ENCODE results near the gene UBE4B. TPM values are rescaled to one million over a fixed set of nuclear protein-coding genes. Genes with fewer than 3 reads are reported as not detected.

Gene UBE4B
- total and polyA plus RNA-seq, 2 experiments from 2014 or later = 28.4 to 115 TPM

DNA sequence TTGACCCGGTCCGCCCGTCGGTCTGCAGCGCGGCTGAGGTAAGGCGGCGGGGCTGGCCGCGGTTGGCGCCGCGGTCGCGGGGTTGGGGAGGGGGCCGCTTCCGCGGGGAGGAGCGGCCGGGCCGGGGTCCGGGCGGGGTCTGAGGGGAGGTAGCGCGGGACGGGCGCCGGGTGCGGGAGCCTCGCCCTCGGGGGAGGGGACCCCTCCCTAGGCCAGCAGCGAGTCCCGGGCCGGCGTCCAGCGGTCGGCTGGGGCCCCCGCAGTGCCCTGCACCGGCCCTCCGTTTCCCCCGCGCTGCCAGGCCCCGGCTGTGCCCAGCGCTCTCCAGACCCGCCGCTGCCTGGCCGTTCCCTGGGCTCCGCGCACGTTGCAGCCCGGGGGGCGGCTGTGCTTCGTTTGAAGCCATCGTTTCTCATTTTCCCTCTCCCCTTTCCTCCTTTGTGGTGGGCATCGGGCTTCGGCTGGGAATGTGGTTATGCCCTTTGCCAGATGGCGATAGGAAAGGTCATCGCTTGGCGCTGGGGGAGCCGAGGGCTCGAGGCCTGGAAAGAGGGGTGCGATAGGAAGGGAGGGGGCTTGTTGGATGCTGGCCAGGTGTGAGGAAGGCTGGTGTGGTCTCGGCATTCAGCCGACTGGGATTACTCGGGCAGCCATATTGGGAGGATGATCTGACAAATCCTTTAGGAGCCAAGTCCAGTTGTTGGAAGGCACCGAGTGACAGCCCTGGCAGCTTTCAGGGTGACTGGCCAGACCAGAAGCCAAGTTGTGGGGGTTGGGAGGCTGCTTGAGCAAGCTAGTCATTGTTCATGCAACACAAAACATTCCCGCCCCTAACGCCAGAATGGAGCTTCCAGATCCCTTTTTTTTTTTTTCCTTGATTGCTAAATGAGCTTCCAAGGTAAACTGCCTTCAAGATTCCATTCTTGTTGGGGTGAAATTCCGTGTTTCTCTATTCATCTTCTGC lies 178.4 kb downstream of the UBE4B start:
- no peaks in the 10 kb centered on the region for H3K9me2 ChIP-seq (ENCODE audit: insufficient read depth)
- peak overlapping the region; percentile 96 for H3K27ac Mint-ChIP-seq
- TF ChIP-seq ZNF114 (CRISPR knock-in tag; IDR thresholded peaks at IDR 0.05) (no peak), ETS1 (IDR thresholded peaks at IDR 0.05) (no peak), ZNF331 (CRISPR knock-in tag; IDR thresholded peaks at IDR 0.05; ENCODE audit: low read depth) (no peak), CREB1 (CRISPR knock-in tag; IDR thresholded peaks at IDR 0.05; ENCODE audit: low read depth) (no peak)
- TF ChIP-seq, protein P1, sequence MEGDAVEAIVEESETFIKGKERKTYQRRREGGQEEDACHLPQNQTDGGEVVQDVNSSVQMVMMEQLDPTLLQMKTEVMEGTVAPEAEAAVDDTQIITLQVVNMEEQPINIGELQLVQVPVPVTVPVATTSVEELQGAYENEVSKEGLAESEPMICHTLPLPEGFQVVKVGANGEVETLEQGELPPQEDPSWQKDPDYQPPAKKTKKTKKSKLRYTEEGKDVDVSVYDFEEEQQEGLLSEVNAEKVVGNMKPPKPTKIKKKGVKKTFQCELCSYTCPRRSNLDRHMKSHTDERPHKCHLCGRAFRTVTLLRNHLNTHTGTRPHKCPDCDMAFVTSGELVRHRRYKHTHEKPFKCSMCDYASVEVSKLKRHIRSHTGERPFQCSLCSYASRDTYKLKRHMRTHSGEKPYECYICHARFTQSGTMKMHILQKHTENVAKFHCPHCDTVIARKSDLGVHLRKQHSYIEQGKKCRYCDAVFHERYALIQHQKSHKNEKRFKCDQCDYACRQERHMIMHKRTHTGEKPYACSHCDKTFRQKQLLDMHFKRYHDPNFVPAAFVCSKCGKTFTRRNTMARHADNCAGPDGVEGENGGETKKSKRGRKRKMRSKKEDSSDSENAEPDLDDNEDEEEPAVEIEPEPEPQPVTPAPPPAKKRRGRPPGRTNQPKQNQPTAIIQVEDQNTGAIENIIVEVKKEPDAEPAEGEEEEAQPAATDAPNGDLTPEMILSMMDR (conservative IDR thresholded peaks at IDR 0.05; ENCODE audit: low read depth in 2 of 2) = no peak
- peaks cover 20% of the 10 kb centered on the region for H3K27me3 Mint-ChIP-seq (ENCODE audit: insufficient read depth, low read depth, poor library complexity)
- H3K4me2 ChIP-seq = peak overlapping the region; percentile 99
- H3K9me3 Mint-ChIP-seq = no peaks in the 10 kb centered on the region
- H3K4me3 ChIP-seq = peak overlapping the region; percentile 100
- H3K36me3 Mint-ChIP-seq (ENCODE audit: low read depth) = no peaks in the 10 kb centered on the region
- H3K4me1 ChIP-seq (ENCODE audit: insufficient read depth) = peaks cover 19% of the 10 kb centered on the region
- peak overlapping the region; percentile 95 for H3K27ac ChIP-seq (ENCODE audit: low read depth)
- DNase-seq (ENCODE audit: low spot score) (peak; percentile 77), ATAC-seq (peak; percentile 9)
- H2AFZ ChIP-seq = peak overlapping the region; percentile 94
- peak overlapping the region; percentile 98 for H3K4me3 Mint-ChIP-seq
- no peaks in the 10 kb centered on the region for H3K27me3 ChIP-seq (ENCODE audit: insufficient read depth)
- peaks cover 25% of the 10 kb centered on the region for H3K4me1 Mint-ChIP-seq
- peaks cover 3% of the 10 kb centered on the region; the same call in 1 of the 2 replicates for H3F3A ChIP-seq (replicated peaks; ENCODE audit: low read depth)
- peaks cover 51% of the 10 kb centered on the region for H3K79me2 ChIP-seq (replicated peaks; ENCODE audit: insufficient read depth)
- H3K36me3 ChIP-seq (ENCODE audit: insufficient read depth) = no peaks in the 10 kb centered on the region
- peaks cover 38% of the 10 kb centered on the region for H4K20me1 ChIP-seq (replicated peaks; ENCODE audit: insufficient read depth)

GRCh38 chr1:10211805-10212410 lies 179.2 kb downstream of the UBE4B start:
- H3K9me2 ChIP-seq (ENCODE audit: insufficient read depth) = no peaks in the 10 kb centered on the region
- H2AFZ ChIP-seq = peak overlapping the region; percentile 94; the same call in 1 of the 2 replicates
- peak overlapping the region; percentile 25 for H3K27ac Mint-ChIP-seq
- H3K4me3 Mint-ChIP-seq = peak overlapping the region; percentile 98
- no peaks in the 10 kb centered on the region for H3K9me3 Mint-ChIP-seq
- no peak for ATAC-seq
- H3K4me1 Mint-ChIP-seq = peaks cover 30% of the 10 kb centered on the region
- peaks cover 19% of the 10 kb centered on the region for H3K27me3 Mint-ChIP-seq (ENCODE audit: insufficient read depth, low read depth, poor library complexity)
- H3K4me2 ChIP-seq = peak overlapping the region; percentile 99
- peak overlapping the region; percentile 100 for H3K4me3 ChIP-seq
- DNase-seq (ENCODE audit: low spot score) = no peak
- peaks cover 19% of the 10 kb centered on the region for H3K4me1 ChIP-seq (ENCODE audit: insufficient read depth)
- peak overlapping the region; percentile 95 for H3K27ac ChIP-seq (ENCODE audit: low read depth)
- peaks cover 3% of the 10 kb centered on the region; the same call in 1 of the 2 replicates for H3F3A ChIP-seq (replicated peaks; ENCODE audit: low read depth)
- H3K36me3 Mint-ChIP-seq (ENCODE audit: low read depth) = no peaks in the 10 kb centered on the region
- H4K20me1 ChIP-seq (replicated peaks; ENCODE audit: insufficient read depth) = peaks cover 42% of the 10 kb centered on the region
- peaks cover 59% of the 10 kb centered on the region for H3K79me2 ChIP-seq (replicated peaks; ENCODE audit: insufficient read depth)
- H3K36me3 ChIP-seq (ENCODE audit: insufficient read depth) = no peaks in the 10 kb centered on the region
- H3K27me3 ChIP-seq (ENCODE audit: insufficient read depth) = no peaks in the 10 kb centered on the region
- TF ChIP-seq ETS1 (IDR thresholded peaks at IDR 0.05) (no peak), NANOG (IDR thresholded peaks at IDR 0.05; ENCODE audit: borderline replicate concordance) (no peak), REST (IDR thresholded peaks at IDR 0.05; ENCODE audit: unreplicated experiment) (no peak), ZNF114 (CRISPR knock-in tag; IDR thresholded peaks at IDR 0.05) (no peak), ZNF331 (CRISPR knock-in tag; IDR thresholded peaks at IDR 0.05; ENCODE audit: low read depth) (no peak), STAT1 (IDR thresholded peaks at IDR 0.05; ENCODE audit: unreplicated experiment) (no peak)

Measured in GM23338 (cell line).